Muscle layer of duodenum (tissue), 2 donors: Measurements from ENCODE around the gene FRAT2.

Source experiments
- H3K27ac ChIP-seq: one replicate; pipeline ENCODE4 v1.7.0; 2013; ENCODE audit warnings: mild to moderate bottlenecking, low read length
- H3K27me3 ChIP-seq: one replicate; pipeline ENCODE4 v1.7.0; 2013; ENCODE audit warnings: low read depth, mild to moderate bottlenecking, control low read depth, low read length
- H3K36me3 ChIP-seq, 2 donors: one replicate each; pipeline ENCODE4 v1.7.0; 2013; ENCODE audit warnings: low read length in 2 of 2, control low read depth in 1 of 2, mild to moderate bottlenecking in 1 of 2; ENCODE audit not compliant: insufficient read depth in 2 of 2, control insufficient read depth in 1 of 2
- H3K4me1 ChIP-seq, 2 donors: one replicate each; pipeline ENCODE4 v1.7.0; 2013; ENCODE audit warnings: low read length in 2 of 2, mild to moderate bottlenecking in 2 of 2, control low read depth in 1 of 2, moderate library complexity in 1 of 2; ENCODE audit not compliant: insufficient read depth in 2 of 2, control insufficient read depth in 1 of 2
- H3K4me3 ChIP-seq, 2 donors: one replicate each; pipeline ENCODE4 v1.7.0; 2013; ENCODE audit warnings: low read length in 2 of 2, low read depth in 1 of 2, mild to moderate bottlenecking in 1 of 2
- H3K9me3 ChIP-seq, 2 donors: one replicate each; pipeline ENCODE4 v1.7.0; 2013; ENCODE audit warnings: low read length in 2 of 2, control low read depth in 1 of 2, mild to moderate bottlenecking in 1 of 2; ENCODE audit not compliant: control insufficient read depth in 1 of 2
- donor health status: healthy.

The FRAT2 gene, protein sequence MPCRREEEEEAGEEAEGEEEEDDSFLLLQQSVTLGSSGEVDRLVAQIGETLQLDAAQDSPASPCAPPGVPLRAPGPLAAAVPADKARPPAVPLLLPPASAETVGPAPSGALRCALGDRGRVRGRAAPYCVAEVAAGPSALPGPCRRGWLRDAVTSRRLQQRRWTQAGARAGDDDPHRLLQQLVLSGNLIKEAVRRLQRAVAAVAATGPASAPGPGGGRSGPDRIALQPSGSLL

GRCh38 chr10:97334370-97335175, at the start of gene FRAT2:
TSS of gene FRAT2 (minus strand) at chr10:97334729. CDS start at chr10:97334572, 157 bp downstream.
- Histone ChIP-seq H3K4me3 (peak within 1 kb of the TSS; percentile 87 to 91), H3K27ac (peak within 1 kb of the TSS; percentile 96), H3K36me3 (peaks cover 0 to 4% of the 10 kb centered on the region in 2 donors), H3K9me3 (no peaks in the 10 kb centered on the region), H3K27me3 (no peaks in the 10 kb centered on the region), H3K4me1 (peaks cover 10 to 23% of the 10 kb centered on the region in 2 donors)

DNA sequence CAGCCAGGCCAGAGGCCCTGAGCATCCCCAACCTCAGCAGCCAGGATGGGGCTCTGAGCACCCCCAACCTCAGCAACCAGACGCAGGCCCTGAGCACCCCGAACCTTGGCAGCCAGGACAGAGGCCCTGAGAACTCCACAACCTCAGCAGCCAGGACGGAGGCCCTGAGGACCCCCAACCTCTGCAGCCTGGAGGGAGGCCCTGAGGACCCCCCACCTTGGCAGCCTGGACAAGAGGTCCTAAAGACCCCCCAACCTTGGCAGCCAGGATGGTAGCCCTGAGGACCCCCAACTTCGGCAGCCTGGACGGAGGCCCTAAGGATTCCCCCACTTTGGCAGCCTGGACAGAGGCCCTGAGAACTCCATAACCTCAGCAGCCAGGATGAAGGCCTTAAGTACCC, 49.6 kb upstream of the FRAT2 start:
- no peak overlapping the region for H3K4me3 ChIP-seq
- H3K27ac ChIP-seq = no peak overlapping the region
- no peaks in the 10 kb centered on the region for H3K4me1 ChIP-seq
- no peaks in the 10 kb centered on the region for H3K27me3 ChIP-seq
- peaks cover 37 to 56% of the 10 kb centered on the region in 2 donors for H3K36me3 ChIP-seq
- H3K9me3 ChIP-seq = no peaks in the 10 kb centered on the region

DNA sequence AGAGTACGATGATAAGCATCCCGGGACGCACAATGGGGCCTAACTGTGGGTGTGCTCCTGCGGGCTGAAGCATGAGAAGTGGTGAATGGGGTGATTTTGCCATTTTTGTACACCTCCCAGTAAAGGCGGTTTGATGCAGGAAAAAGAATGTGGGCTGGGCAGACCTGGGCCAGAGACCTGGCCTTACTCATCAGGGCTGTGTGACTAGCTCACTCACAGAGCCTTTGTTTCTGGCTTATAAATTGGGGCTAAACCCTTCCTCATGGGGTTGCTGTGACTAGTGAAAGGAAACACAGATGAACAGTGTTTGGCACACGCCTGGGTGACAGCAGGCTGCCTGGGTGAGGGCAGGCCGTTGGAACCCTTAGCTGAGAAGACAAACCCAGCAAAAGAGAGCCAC, 48.6 kb upstream of the FRAT2 start:
- Histone ChIP-seq H3K4me3 (no peak overlapping the region), H3K4me1 (no peaks in the 10 kb centered on the region), H3K27ac (no peak overlapping the region), H3K9me3 (no peaks in the 10 kb centered on the region), H3K36me3 (peaks cover 34 to 55% of the 10 kb centered on the region in 2 donors), H3K27me3 (no peaks in the 10 kb centered on the region)

DNA sequence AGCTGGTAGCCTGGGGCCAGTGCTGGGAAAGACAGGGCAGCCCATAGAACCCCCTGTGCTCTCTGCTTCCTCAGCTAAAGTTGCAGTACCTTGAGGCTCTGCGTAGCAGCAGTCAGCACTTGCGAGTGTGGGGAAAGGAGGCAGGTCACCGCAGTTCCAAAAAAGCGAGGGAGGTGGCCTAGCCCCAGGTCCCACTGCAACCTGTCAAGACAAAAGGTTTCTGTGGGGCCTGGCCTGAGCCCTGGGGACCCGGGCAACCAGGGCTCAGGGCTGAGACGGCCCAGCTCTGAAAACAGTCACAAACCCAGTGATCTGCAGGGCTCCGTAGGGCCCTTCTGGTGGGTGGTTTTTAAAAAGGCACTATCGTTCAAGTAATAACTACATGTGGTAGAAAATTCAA, 47.1 kb upstream of the FRAT2 start:
- peaks cover 36 to 56% of the 10 kb centered on the region in 2 donors for H3K36me3 ChIP-seq
- no peaks in the 10 kb centered on the region for H3K27me3 ChIP-seq
- no peak overlapping the region for H3K27ac ChIP-seq
- H3K4me3 ChIP-seq = no peak overlapping the region
- H3K9me3 ChIP-seq = no peaks in the 10 kb centered on the region
- no peaks in the 10 kb centered on the region for H3K4me1 ChIP-seq

- H3K36me3 ChIP-seq = peaks cover 27 to 63% of the 10 kb centered on the region in 2 donors
- no peaks in the 10 kb centered on the region for H3K4me1 ChIP-seq
- no peak overlapping the region for H3K27ac ChIP-seq
- no peak overlapping the region for H3K4me3 ChIP-seq
- no peaks in the 10 kb centered on the region for H3K27me3 ChIP-seq
- no peaks in the 10 kb centered on the region for H3K9me3 ChIP-seq
These were observed 46.0 kb upstream of the FRAT2 start for GRCh38 chr10:97380516-97380915.

- peaks cover 24 to 52% of the 10 kb centered on the region in 2 donors for H3K36me3 ChIP-seq
These were observed 44.7 kb upstream of the FRAT2 start for GRCh38 chr10:97378933-97379921.

GRCh38 chr10:97376413-97376812, 41.9 kb upstream of the FRAT2 start:
- Histone ChIP-seq H3K4me3 (no peak overlapping the region), H3K9me3 (no peaks in the 10 kb centered on the region), H3K27me3 (no peaks in the 10 kb centered on the region), H3K27ac (no peak overlapping the region), H3K4me1 (no peaks in the 10 kb centered on the region), H3K36me3 (peaks cover 50 to 68% of the 10 kb centered on the region in 2 donors)

More at GRCh38 chr10:97378933-97379921, 44.7 kb upstream of the FRAT2 start:
- Histone ChIP-seq H3K27me3 (no peaks in the 10 kb centered on the region), H3K4me3 (no peak overlapping the region), H3K9me3 (no peaks in the 10 kb centered on the region), H3K4me1 (no peaks in the 10 kb centered on the region), H3K27ac (no peak overlapping the region)

- no peak overlapping the region for H3K4me3 ChIP-seq
- H3K27me3 ChIP-seq = no peaks in the 10 kb centered on the region
- no peaks in the 10 kb centered on the region for H3K4me1 ChIP-seq
- no peak overlapping the region for H3K27ac ChIP-seq
- no peaks in the 10 kb centered on the region for H3K9me3 ChIP-seq
- H3K36me3 ChIP-seq = peaks cover 43 to 76% of the 10 kb centered on the region in 2 donors
These were observed 38.9 kb upstream of the FRAT2 start for GRCh38 chr10:97373456-97373855.

DNA sequence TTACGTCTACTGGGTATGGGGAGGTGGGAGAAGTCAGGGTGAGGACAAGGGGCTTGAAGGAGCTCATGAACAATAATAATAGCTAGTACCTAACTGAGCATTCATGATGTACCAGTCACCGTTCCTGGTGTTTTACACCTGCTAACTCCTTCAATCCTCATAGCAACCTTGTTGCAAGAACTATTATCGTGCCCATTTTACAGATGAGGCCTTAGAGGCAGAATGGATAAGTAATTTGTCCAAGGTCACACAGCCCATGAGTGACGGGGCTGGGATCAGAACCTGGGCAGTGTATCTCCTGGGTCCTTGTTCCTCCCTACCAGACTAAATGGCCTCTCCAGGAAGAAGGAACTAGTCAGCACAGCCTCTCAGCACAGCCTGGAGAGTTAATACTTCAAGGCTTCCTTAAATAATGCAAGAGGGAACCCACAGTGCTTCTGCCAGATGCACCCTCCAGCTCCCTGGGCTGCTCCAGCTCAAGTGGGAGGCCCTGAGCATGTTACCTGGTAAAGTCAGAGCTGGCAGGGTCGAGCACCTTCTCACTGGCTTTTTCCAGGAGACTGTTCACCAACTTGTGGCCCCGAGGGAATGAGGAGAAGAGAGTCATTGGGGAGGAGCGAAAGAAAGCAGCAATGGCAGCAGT, 37.8 kb upstream of the FRAT2 start:
- H3K27ac ChIP-seq = no peak overlapping the region
- H3K27me3 ChIP-seq = no peaks in the 10 kb centered on the region
- no peaks in the 10 kb centered on the region for H3K4me1 ChIP-seq
- no peak overlapping the region for H3K4me3 ChIP-seq
- no peaks in the 10 kb centered on the region for H3K9me3 ChIP-seq
- H3K36me3 ChIP-seq = peaks cover 37 to 69% of the 10 kb centered on the region in 2 donors

DNA sequence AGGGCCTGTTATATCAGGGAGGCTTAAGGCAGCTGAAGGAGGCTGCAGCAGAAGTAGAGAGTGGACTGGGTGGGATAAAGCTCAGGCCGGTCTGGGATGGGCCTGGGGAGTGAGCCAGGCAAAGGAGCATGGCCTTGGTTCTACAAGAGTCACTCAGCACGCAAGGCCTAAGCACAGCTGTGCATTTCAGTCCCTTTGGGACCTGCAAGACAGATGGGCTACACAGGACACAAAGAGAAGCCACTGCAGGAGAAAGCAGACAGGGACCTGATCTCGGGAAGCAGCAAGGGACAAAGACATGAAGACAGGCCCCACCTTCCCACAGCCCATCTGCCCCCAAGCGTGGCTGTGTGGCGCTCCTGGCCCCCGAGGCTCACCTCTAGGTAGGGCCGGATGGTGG, 37.2 kb upstream of the FRAT2 start:
- Histone ChIP-seq H3K36me3 (peaks cover 37 to 71% of the 10 kb centered on the region in 2 donors), H3K4me3 (no peak overlapping the region)

More for the DNA sequence above, 37.2 kb upstream of the FRAT2 start:
- no peak overlapping the region for H3K27ac ChIP-seq
- H3K4me1 ChIP-seq = no peaks in the 10 kb centered on the region
- no peaks in the 10 kb centered on the region for H3K27me3 ChIP-seq
- no peaks in the 10 kb centered on the region for H3K9me3 ChIP-seq
